Thoracic aorta (tissue), 2 donors: ENCODE results near the gene CUL5. TPM values are rescaled to one million over a fixed set of nuclear protein-coding genes. Genes with fewer than 3 reads are reported as not detected.

Experiments
- ATAC-seq: fragments of 150-250 bp; one replicate; pipeline ENCODE4 v1.8.0; 2017; ENCODE audit warnings: low read depth; ENCODE audit not compliant: insufficient number of reproducible peaks, low FRiP score
- DNase-seq: peaks from one replicate; pipeline ENCODE4 v3.0.0-alpha.2; 2020; ENCODE audit warnings: low spot score
- H3K27ac ChIP-seq, 2 donors: fragments of 200-600 bp; sonication (generic); 1 replicate in 1 of 2; 2 replicates in 1 of 2; pipeline ENCODE4 v1.5.1; 2016; ENCODE audit warnings: mild to moderate bottlenecking in 2 of 2, moderate library complexity in 2 of 2
- H3K27me3 ChIP-seq: fragments of 200-600 bp; sonication (generic); replicated peaks from 2 replicates; pipeline ENCODE4 v1.6.0; 2016; ENCODE audit warnings: mild to moderate bottlenecking; ENCODE audit not compliant: insufficient read depth
- H3K36me3 ChIP-seq: fragments of 200-600 bp; sonication (generic); one replicate; pipeline ENCODE4 v1.5.1; 2016
- H3K4me1 ChIP-seq, 2 donors: fragments of 200-600 bp; sonication (generic); 1 replicate in 1 of 2; 2 replicates in 1 of 2; pipeline versions ENCODE4 v1.5.1 to v1.6.0; 2016; ENCODE audit warnings: low read depth in 2 of 2, mild to moderate bottlenecking in 1 of 2; ENCODE audit not compliant: control insufficient read depth in 1 of 2
- H3K4me3 ChIP-seq: fragments of 200-600 bp; sonication (generic); 2 replicates; pipeline ENCODE4 v1.5.1; 2016; ENCODE audit warnings: mild to moderate bottlenecking
- H3K9me3 ChIP-seq: fragments of 200-600 bp; sonication (generic); 2 replicates; pipeline ENCODE4 v1.5.1; 2016
- total RNA-seq, 2 donors: library from RNA; depleted of rRNA; stranded (reverse); fragments of >200 nt; gene quantifications; one replicate each; pipeline versions ENCODE4 v1.1.0 to v1.2.3, GENCODE V29; 2016
- TF ChIP-seq, protein P1 (sequence below): fragments of 200-600 bp; sonication (generic); IDR thresholded peaks from one replicate; pipeline ENCODE4 v1.5.1; 2019; ENCODE audit warnings: antibody characterized with exemption

CUL5 gene
- total RNA-seq, 2 donors from 2014 or later, result 22.7 to 27.0 TPM

DNA sequence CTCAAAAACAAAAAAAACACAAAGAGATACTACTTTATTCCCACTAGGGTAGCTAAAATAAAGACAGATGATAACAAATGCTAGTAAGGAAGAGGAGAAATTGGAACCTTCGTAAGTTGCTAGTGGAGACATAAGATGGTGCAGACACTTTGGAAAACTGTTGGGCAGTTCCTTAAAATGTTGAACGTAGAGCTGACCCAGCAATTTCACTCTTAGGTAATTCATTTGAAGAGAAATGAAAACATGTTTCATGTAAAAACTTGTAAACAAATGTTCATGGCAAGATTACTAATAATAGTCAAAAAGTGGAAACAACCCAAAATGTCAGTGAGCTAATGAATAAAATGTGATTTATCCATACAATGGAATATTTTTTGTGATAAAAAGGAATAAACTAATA, 83.4 kb downstream of the CUL5 start:
- TF ChIP-seq, protein P1, sequence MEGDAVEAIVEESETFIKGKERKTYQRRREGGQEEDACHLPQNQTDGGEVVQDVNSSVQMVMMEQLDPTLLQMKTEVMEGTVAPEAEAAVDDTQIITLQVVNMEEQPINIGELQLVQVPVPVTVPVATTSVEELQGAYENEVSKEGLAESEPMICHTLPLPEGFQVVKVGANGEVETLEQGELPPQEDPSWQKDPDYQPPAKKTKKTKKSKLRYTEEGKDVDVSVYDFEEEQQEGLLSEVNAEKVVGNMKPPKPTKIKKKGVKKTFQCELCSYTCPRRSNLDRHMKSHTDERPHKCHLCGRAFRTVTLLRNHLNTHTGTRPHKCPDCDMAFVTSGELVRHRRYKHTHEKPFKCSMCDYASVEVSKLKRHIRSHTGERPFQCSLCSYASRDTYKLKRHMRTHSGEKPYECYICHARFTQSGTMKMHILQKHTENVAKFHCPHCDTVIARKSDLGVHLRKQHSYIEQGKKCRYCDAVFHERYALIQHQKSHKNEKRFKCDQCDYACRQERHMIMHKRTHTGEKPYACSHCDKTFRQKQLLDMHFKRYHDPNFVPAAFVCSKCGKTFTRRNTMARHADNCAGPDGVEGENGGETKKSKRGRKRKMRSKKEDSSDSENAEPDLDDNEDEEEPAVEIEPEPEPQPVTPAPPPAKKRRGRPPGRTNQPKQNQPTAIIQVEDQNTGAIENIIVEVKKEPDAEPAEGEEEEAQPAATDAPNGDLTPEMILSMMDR, result no peak
- H3K9me3 ChIP-seq, result no peaks in the 10 kb centered on the region
- no peaks in the 10 kb centered on the region for H3K27me3 ChIP-seq
- no peak for ATAC-seq
- H3K4me3 ChIP-seq, result no peak overlapping the region
- peaks cover 18% of the 10 kb centered on the region for H3K36me3 ChIP-seq
- no peak overlapping the region for H3K27ac ChIP-seq
- DNase-seq, result no peak
- H3K4me1 ChIP-seq, result no peaks in the 10 kb centered on the region

DNA sequence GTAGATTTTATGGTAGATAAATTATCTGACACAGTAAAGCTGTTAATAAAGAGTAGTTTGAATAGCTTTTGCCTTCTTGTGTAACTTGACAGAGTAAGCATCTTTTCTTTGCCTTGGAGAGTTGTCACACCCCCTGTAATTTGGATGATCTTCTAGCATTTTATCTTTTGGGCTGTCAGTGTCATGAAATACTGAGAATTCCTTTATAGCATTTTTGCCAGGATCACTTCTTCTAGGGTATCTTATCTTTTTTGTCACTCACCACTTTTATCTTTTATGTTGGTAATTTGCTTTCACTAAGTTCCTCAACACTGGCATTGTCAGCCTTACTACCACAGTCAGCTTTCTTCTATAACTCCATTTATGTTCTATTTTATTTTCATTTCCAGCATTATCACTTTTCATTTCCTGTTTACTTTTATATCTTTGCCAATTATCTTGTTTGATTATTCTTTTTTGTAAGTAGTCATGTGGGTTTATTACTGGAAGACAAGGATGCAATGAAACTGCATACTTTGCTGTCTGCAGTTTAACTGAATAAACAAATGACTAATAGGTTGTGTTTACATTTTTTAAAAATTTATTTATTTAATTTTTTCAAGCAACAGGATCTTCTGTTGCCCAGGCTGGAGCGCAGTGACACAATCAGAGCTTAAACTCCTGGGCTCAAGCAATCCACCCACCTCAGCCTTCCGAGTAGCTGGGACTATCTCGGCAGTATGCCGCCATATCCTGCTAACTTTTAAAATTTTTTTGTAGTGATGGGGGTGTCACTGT, 84.6 kb downstream of the CUL5 start:
- ATAC-seq, result no peak
- TF ChIP-seq, protein P1, result no peak
- peaks cover 22% of the 10 kb centered on the region for H3K36me3 ChIP-seq

DNA sequence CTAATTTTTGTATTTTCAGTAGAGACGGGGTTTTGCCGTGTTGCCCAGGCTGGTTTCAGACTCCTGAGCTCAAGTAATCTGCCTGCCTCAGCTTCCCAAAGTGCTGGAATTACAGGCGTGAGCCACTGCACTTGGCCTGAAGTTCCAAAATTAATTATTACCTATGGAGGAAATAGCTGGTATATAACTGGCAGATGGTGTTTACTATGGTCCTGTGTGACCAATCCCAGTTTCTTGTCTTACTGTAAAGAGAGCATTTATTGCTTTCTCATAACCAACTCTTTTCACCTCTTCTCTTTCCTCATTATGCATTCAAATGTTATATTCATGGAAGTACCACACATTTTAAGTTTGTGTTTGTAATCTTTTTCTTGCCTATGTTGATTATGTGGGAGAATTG, 88.5 kb downstream of the CUL5 start:
- no peak overlapping the region for H3K4me3 ChIP-seq
- peaks cover 27% of the 10 kb centered on the region for H3K36me3 ChIP-seq
- no peak for ATAC-seq
- H3K9me3 ChIP-seq, result no peaks in the 10 kb centered on the region
- H3K4me1 ChIP-seq, result no peaks in the 10 kb centered on the region
- DNase-seq, result no peak
- H3K27ac ChIP-seq, result no peak overlapping the region
- H3K27me3 ChIP-seq, result no peaks in the 10 kb centered on the region
- TF ChIP-seq, protein P1, result no peak

More for the DNA sequence above, 84.6 kb downstream of the CUL5 start:
- Histone ChIP-seq H3K27me3 (no peaks in the 10 kb centered on the region), H3K9me3 (no peaks in the 10 kb centered on the region), H3K4me3 (no peak overlapping the region), H3K4me1 (no peaks in the 10 kb centered on the region), H3K27ac (no peak overlapping the region)
- no peak for DNase-seq

DNA sequence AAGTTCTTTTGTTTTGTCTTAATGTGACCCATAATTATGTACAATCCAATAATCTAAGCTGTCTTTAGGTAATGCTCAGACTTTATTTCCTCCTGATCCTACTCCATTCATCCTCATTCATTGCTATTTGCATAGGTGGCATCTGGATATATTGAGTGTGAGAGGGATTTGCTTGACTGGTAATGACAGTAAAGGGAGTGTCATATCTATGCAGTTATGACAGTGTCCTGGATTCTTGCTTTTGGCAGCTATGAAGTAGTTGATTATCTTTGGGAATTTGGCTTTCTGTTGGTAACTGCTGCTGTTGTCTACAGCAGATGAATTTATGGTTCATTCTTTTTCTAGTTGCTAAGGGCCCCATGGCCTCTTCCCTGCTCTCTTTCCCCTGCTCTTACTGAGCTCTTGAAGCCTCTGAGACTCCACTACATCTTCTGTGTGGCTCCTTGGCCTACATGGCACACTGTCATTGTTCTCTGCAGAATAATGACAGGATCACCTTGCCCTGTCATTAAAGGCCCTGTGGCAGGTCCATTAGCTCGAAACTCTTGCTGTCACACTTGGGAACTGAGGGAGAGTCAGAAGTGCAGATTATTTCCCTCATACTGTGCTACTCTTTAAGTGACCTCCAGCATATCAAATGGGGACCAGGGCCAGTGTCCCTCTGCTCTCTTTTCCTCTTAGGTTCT, 92.5 kb downstream of the CUL5 start:
- Histone ChIP-seq H3K27me3 (no peaks in the 10 kb centered on the region), H3K36me3 (peaks cover 21% of the 10 kb centered on the region), H3K4me3 (no peak overlapping the region), H3K9me3 (no peaks in the 10 kb centered on the region), H3K27ac (no peak overlapping the region), H3K4me1 (no peaks in the 10 kb centered on the region)
- TF ChIP-seq, protein P1, result no peak
- DNase-seq (no peak), ATAC-seq (no peak)

DNA sequence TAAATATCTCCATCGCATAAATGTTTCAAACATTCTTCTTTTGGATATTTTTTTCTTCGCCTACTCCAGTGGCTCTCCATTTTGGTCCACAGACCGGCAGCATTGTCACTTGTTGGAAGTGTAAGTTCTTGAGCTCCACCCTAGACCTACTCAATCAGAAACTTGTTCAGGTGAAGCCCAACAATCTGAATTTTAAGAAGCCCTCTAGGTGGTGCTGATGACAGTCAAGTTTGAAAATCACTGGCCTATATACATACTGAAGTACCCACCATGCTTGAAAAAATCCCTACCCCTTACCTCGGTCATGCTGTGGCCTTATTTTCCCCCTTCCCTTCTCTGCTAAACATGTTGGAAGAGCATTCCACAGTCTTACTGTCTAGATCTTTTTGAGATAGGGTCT, 102.4 kb downstream of the CUL5 start:
- Histone ChIP-seq H3K36me3 (no peaks in the 10 kb centered on the region), H3K27ac (no peak overlapping the region), H3K27me3 (no peaks in the 10 kb centered on the region), H3K9me3 (no peaks in the 10 kb centered on the region), H3K4me3 (no peak overlapping the region), H3K4me1 (peaks cover 11 to 13% of the 10 kb centered on the region in 2 donors)
- no peak for DNase-seq
- ATAC-seq, result no peak
- TF ChIP-seq, protein P1, result no peak
